Measurements from ENCODE around the gene LASP1NB.
"Not testable (repeated sequence)": the region's sequence is repeated elsewhere in the genome, so short reads cannot be mapped to it uniquely, and the experiment has no call there.

Gene LASP1NB

GRCh38 chr17:38897671-38898290, 27.6 kb upstream of the LASP1NB start:
- no peak for DNase-seq

GRCh38 chr17:38898291-38898679, 27.1 kb upstream of the LASP1NB start:
- no peak for DNase-seq

- DNase-seq, result no peak
These were observed 26.5 kb upstream of the LASP1NB start for GRCh38 chr17:38898812-38899348.

GRCh38 chr17:38899421-38899820, 26.0 kb upstream of the LASP1NB start:
- no peak for DNase-seq

- no peak for DNase-seq
These were observed 24.3 kb upstream of the LASP1NB start for GRCh38 chr17:38900978-38901656.

GRCh38 chr17:38903404-38903803, 22.0 kb upstream of the LASP1NB start:
- no peak for DNase-seq

- DNase-seq, result no peak
These were observed 20.5 kb upstream of the LASP1NB start for GRCh38 chr17:38904892-38905291.

GRCh38 chr17:38905375-38905774, 20.0 kb upstream of the LASP1NB start:
- no peak for DNase-seq

- DNase-seq, result no peak
These were observed 18.8 kb upstream of the LASP1NB start for GRCh38 chr17:38906460-38907228.

- no peak for DNase-seq
These were observed 17.3 kb upstream of the LASP1NB start for GRCh38 chr17:38907930-38908675.

GRCh38 chr17:38908676-38909181, 16.7 kb upstream of the LASP1NB start:
- no peak for DNase-seq

- no peak for DNase-seq
These were observed 15.1 kb upstream of the LASP1NB start for GRCh38 chr17:38910325-38910724.

GRCh38 chr17:38911081-38911730, 14.2 kb upstream of the LASP1NB start:
- DNase-seq, result no peak

GRCh38 chr17:38911731-38912081, 13.7 kb upstream of the LASP1NB start:
- not testable (repeated sequence) for DNase-seq

GRCh38 chr17:38912221-38912813, 13.1 kb upstream of the LASP1NB start:
- no peak for DNase-seq

- DNase-seq, result no peak
These were observed 10.4 kb upstream of the LASP1NB start for GRCh38 chr17:38914741-38915638.

GRCh38 chr17:38915639-38915995, 9.8 kb upstream of the LASP1NB start:
- DNase-seq, result no peak

GRCh38 chr17:38916771-38917170, 8.6 kb upstream of the LASP1NB start:
- DNase-seq, result no peak

- no peak for DNase-seq
These were observed 8.2 kb upstream of the LASP1NB start for GRCh38 chr17:38917259-38917658.

- DNase-seq, result no peak
These were observed 7.1 kb upstream of the LASP1NB start for GRCh38 chr17:38918129-38918913.

Data from NCI-H1694 (cell line).